Prostate gland (tissue), 2 donors: ENCODE measurements around the gene PLAC8.

Source experiments
- CTCF ChIP-seq, 4 experiments: fragments of 200-600 bp in 2 of 4; fragments of 450-650 bp in 2 of 4; sonication (generic) in 2 of 4; IDR thresholded peaks; 1 replicate in 3 of 4; 2 replicates in 1 of 4; pipeline ENCODE4 v1.5.1; 2016 to 2019; ENCODE audit warnings: antibody characterized with exemption in 4 of 4, mild to moderate bottlenecking in 2 of 4, moderate library complexity in 2 of 4
- POLR2A ChIP-seq: fragments of 450-650 bp; IDR thresholded peaks from one replicate; pipeline ENCODE4 v1.6.1; 2016; ENCODE audit warnings: antibody characterized with exemption, mild to moderate bottlenecking
- POLR2AphosphoS5 ChIP-seq: sonication (generic); formaldehyde crosslinking; IDR thresholded peaks from one replicate; pipeline ENCODE4 v1.6.1; 2017; ENCODE audit warnings: antibody characterized with exemption

DNA sequence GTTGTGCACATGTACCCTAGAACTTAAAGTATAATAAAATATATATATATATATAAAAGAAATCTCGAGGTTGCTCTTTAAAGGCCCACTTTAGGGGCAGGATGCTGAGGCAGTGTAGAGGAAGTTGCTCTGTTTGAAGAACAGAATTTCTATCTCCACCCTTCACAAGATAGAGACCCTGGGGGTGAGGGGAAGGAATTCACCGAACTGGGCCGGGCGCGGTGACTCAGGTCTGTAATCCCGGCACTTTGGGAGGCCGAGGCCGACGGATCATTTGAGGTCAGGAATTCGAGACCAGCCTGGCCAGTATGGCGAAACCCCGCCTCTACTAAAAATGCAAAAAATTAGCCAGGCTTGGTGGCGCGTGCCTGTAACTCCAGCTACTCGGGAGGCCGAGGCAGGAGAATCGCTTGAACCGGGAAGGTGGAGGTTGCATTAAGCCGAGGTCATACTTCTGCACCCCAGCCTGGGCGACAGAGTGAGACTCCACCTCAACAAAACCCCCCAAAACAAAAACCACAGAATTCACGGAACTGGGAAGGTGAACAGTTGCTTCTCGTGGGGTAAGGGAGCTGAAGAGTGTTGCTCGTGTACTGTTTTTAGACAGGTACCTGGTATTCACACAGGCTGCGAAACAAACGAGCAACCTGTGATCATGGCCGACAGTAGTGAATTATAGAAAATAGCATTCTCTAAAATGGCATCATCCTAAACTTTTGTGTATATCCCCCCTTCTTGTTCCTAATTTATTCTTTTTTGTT is 6.2 kb downstream of the PLAC8 start:
- TF ChIP-seq CTCF (IDR thresholded peaks at IDR 0.05) (no peak), POLR2AphosphoS5 (no peak), POLR2A (no peak)
